Smooth muscle cell (in vitro differentiated cells): Measurements from ENCODE around the gene CD300A. TPM values are rescaled to one million over a fixed set of nuclear protein-coding genes. Genes with fewer than 3 reads are reported as not detected.

Source experiments
- DNase-seq: peaks from one replicate; lab custom pipeline; 2025; ENCODE audit not compliant: unreplicated experiment; lab: John Stamatoyannopoulos, UW
- H2AFZ ChIP-seq: fragments of 200-600 bp; sonication (generic); 2 replicates; pipeline ENCODE4 v1.6.0; 2016; ENCODE audit warnings: antibody characterized with exemption, low read depth, mild to moderate bottlenecking
- H3F3A ChIP-seq: fragments of 200-600 bp; sonication (generic); 2 replicates; pipeline ENCODE4 v1.6.0; 2017; ENCODE audit warnings: antibody characterized with exemption, low read depth
- H3K27ac ChIP-seq: fragments of 200-600 bp; sonication (generic); 2 replicates; pipeline ENCODE4 v1.5.1; 2016; ENCODE audit warnings: low read depth, mild to moderate bottlenecking
- H3K27me3 ChIP-seq: fragments of 200-600 bp; sonication (generic); 2 replicates; pipeline ENCODE4 v1.6.1; 2016; ENCODE audit warnings: low read depth, mild to moderate bottlenecking
- H3K36me3 ChIP-seq: fragments of 200-600 bp; sonication (generic); 2 replicates; pipeline ENCODE4 v1.5.1; 2016; ENCODE audit warnings: low read depth
- H3K4me1 ChIP-seq: fragments of 200-600 bp; sonication (generic); 2 replicates; pipeline ENCODE4 v1.5.1; 2016; ENCODE audit warnings: low read depth
- H3K4me2 ChIP-seq: fragments of 200-600 bp; sonication (generic); 2 replicates; pipeline ENCODE4 v1.6.0; 2016; ENCODE audit warnings: mild to moderate bottlenecking
- H3K4me3 ChIP-seq: fragments of 200-600 bp; sonication (generic); 2 replicates; pipeline ENCODE4 v1.5.1; 2016; ENCODE audit warnings: mild to moderate bottlenecking
- H3K79me2 ChIP-seq: fragments of 200-600 bp; sonication (generic); 2 replicates; pipeline ENCODE4 v1.6.0; 2016; ENCODE audit warnings: low read depth, mild to moderate bottlenecking
- H3K9ac ChIP-seq: fragments of 200-600 bp; sonication (generic); 2 replicates; pipeline ENCODE4 v1.6.0; 2016; ENCODE audit warnings: low read depth
- H3K9me3 ChIP-seq: fragments of 200-600 bp; sonication (generic); replicated peaks from 2 replicates; pipeline ENCODE4 v1.5.1; 2016; ENCODE audit warnings: low read depth
- H4K20me1 ChIP-seq: fragments of 200-600 bp; sonication (generic); 2 replicates; pipeline ENCODE4 v1.6.0; 2016; ENCODE audit warnings: low read depth
- CTCF ChIP-seq: fragments of 200-600 bp; sonication (generic); IDR thresholded peaks from 2 replicates; pipeline ENCODE4 v1.5.1; 2017; ENCODE audit warnings: borderline replicate concordance, mild to moderate bottlenecking, antibody characterized with exemption; ENCODE audit not compliant: insufficient read depth, poor library complexity, severe bottlenecking
- WGBS: methylation state at CpG from one replicate; pipeline ENCODE4 v1.1.7; 2016; ENCODE audit warnings: low lambda C conversion rate; 5-methylcytosine and 5-hydroxymethylcytosine counted together
- polyA plus RNA-seq: library from polyadenylated mRNA; unstranded; fragments of >200 nt; fragmentation: Nextera tagmentation; extraction: Ambion mirVana; gene quantifications from 2 replicates; pipeline ENCODE4 v1.2.1, GENCODE V29; 2016
- total RNA-seq: library from RNA; depleted of rRNA; stranded (reverse); fragments of >200 nt; gene quantifications from 2 replicates; pipeline ENCODE4 v1.2.3, GENCODE V29; 2014

The CD300A gene
- total and polyA plus RNA-seq, 2 experiments from 2014 or later: not detected

- WGBS: 24% methylated on average over 6 of the region's 6 CpGs
- no peak overlapping the region for H2AFZ ChIP-seq
- H4K20me1 ChIP-seq: no peaks in the 10 kb centered on the region
- H3K9ac ChIP-seq: no peak overlapping the region
- H3K4me2 ChIP-seq: peak overlapping the region; percentile 59
- H3K9me3 ChIP-seq: no peaks in the 10 kb centered on the region
- DNase-seq: no peak
- TF ChIP-seq CTCF: no peak
- H3K4me3 ChIP-seq: no peak overlapping the region
- no peaks in the 10 kb centered on the region for H3F3A ChIP-seq
- no peaks in the 10 kb centered on the region for H3K79me2 ChIP-seq
- no peak overlapping the region for H3K27ac ChIP-seq
- H3K36me3 ChIP-seq: no peaks in the 10 kb centered on the region
- H3K27me3 ChIP-seq: peaks cover 6% of the 10 kb centered on the region
- no peaks in the 10 kb centered on the region for H3K4me1 ChIP-seq
Observed at GRCh38 chr17:74478420-74479100, 12.1 kb downstream of the CD300A start.

- H2AFZ ChIP-seq: no peak overlapping the region
- WGBS: 78% methylated on average over 8 of the region's 8 CpGs
- no peak overlapping the region for H3K4me3 ChIP-seq
- no peak for DNase-seq
- H3K36me3 ChIP-seq: no peaks in the 10 kb centered on the region
- no peaks in the 10 kb centered on the region for H3F3A ChIP-seq
- no peak for TF ChIP-seq CTCF
- no peaks in the 10 kb centered on the region for H3K9me3 ChIP-seq
- no peak overlapping the region for H3K27ac ChIP-seq
- H3K4me2 ChIP-seq: no peak overlapping the region
- H3K79me2 ChIP-seq: no peaks in the 10 kb centered on the region
- H4K20me1 ChIP-seq: no peaks in the 10 kb centered on the region
- H3K4me1 ChIP-seq: no peaks in the 10 kb centered on the region
- peaks cover 6% of the 10 kb centered on the region for H3K27me3 ChIP-seq
- no peak overlapping the region for H3K9ac ChIP-seq
Observed at GRCh38 chr17:74480290-74480689, 13.9 kb downstream of the CD300A start.

- H3K36me3 ChIP-seq: no peaks in the 10 kb centered on the region
- H4K20me1 ChIP-seq: no peaks in the 10 kb centered on the region
- no peak overlapping the region for H3K4me2 ChIP-seq
- no peaks in the 10 kb centered on the region for H3K79me2 ChIP-seq
- H3K4me3 ChIP-seq: no peak overlapping the region
- H3K9me3 ChIP-seq: no peaks in the 10 kb centered on the region
- no peaks in the 10 kb centered on the region for H3K4me1 ChIP-seq
- H3K27me3 ChIP-seq: peaks cover 6% of the 10 kb centered on the region
- H3K27ac ChIP-seq: no peak overlapping the region
- H2AFZ ChIP-seq: no peak overlapping the region
- no peak overlapping the region for H3K9ac ChIP-seq
- H3F3A ChIP-seq: no peaks in the 10 kb centered on the region
- WGBS: 89% methylated on average over 7 of the region's 7 CpGs
- no peak for TF ChIP-seq CTCF
- DNase-seq: no peak
Observed at GRCh38 chr17:74481621-74482020, 15.2 kb downstream of the CD300A start.

GRCh38 chr17:74484066-74484465 is 17.6 kb downstream of the CD300A start:
- TF ChIP-seq CTCF: no peak
- Histone ChIP-seq H4K20me1 (no peaks in the 10 kb centered on the region), H3K79me2 (no peaks in the 10 kb centered on the region), H3K4me3 (no peak overlapping the region), H3K27ac (no peak overlapping the region), H3K4me2 (no peak overlapping the region), H3K27me3 (peaks cover 6% of the 10 kb centered on the region), H3K9me3 (no peaks in the 10 kb centered on the region), H3F3A (no peaks in the 10 kb centered on the region), H3K9ac (no peak overlapping the region), H3K36me3 (no peaks in the 10 kb centered on the region), H2AFZ (no peak overlapping the region), H3K4me1 (no peaks in the 10 kb centered on the region)
- DNase-seq: no peak
- WGBS: 72% methylated on average over 9 of the region's 9 CpGs
